Effector memory CD8-positive, alpha-beta T cell (primary cell): ENCODE results near the gene CDK6.

Source experiments
- ATAC-seq: fragments of 150-1000 bp; cut with Tn5 transposase; replicated peaks from 2 replicates; pipeline ENCODE4 v1.10.0; 2021; ENCODE audit warnings: mild to moderate bottlenecking, moderate library complexity
- DNase-seq, 3 experiments: peaks; one replicate each; pipeline ENCODE4 v3.0.0; 2021
- H3K27ac Mint-ChIP-seq, 2 donors: one replicate each; pipeline ENCODE4 v1.8.0; 2022; ENCODE audit warnings: mild to moderate bottlenecking in 2 of 2, mixed read lengths in 2 of 2, moderate library complexity in 2 of 2
- H3K27me3 Mint-ChIP-seq, 2 donors: one replicate each; pipeline ENCODE4 v1.8.0; 2022; ENCODE audit warnings: mixed read lengths in 2 of 2
- H3K36me3 Mint-ChIP-seq: one replicate; pipeline ENCODE4 v1.8.0; 2022; ENCODE audit warnings: mild to moderate bottlenecking, moderate library complexity, mixed read lengths; ENCODE audit not compliant: insufficient read depth
- H3K4me1 Mint-ChIP-seq, 2 donors: one replicate each; pipeline ENCODE4 v1.8.0; 2022; ENCODE audit warnings: low read depth in 2 of 2, mixed read lengths in 2 of 2
- H3K4me3 Mint-ChIP-seq, 2 donors: one replicate each; pipeline ENCODE4 v1.8.0; 2022; ENCODE audit warnings: mild to moderate bottlenecking in 2 of 2, mixed read lengths in 2 of 2, moderate library complexity in 2 of 2
- H3K9me3 Mint-ChIP-seq, 2 donors: one replicate each; pipeline ENCODE4 v1.8.0; 2022; ENCODE audit warnings: mixed read lengths in 2 of 2

CDK6 gene

GRCh38 chr7:92793656-92794205 is 42.6 kb downstream of the CDK6 start:
- Mint-ChIP-seq H3K4me1 (peaks cover 17 to 41% of the 10 kb centered on the region in 2 donors), H3K27ac (peak overlapping the region in 1 of 2 donors; percentile 82), H3K9me3 (no peaks in the 10 kb centered on the region), H3K27me3 (no peaks in the 10 kb centered on the region), H3K4me3 (no peak overlapping the region), H3K36me3 (no peaks in the 10 kb centered on the region)
- ATAC-seq (no peak), DNase-seq (no peak)

- peaks cover 17 to 46% of the 10 kb centered on the region in 2 donors for H3K4me1 Mint-ChIP-seq
These were observed 45.4 kb downstream of the CDK6 start for GRCh38 chr7:92790992-92791391.

GRCh38 chr7:92788559-92789183 is 47.7 kb downstream of the CDK6 start:
- Mint-ChIP-seq H3K36me3 (no peaks in the 10 kb centered on the region), H3K4me3 (no peak overlapping the region), H3K27me3 (no peaks in the 10 kb centered on the region), H3K27ac (no peak overlapping the region), H3K4me1 (peaks cover 26 to 53% of the 10 kb centered on the region in 2 donors), H3K9me3 (no peaks in the 10 kb centered on the region)
- DNase-seq (no peak), ATAC-seq (no peak)

More at GRCh38 chr7:92790992-92791391, 45.4 kb downstream of the CDK6 start:
- H3K4me3 Mint-ChIP-seq, result no peak overlapping the region
- ATAC-seq, result no peak
- no peaks in the 10 kb centered on the region for H3K27me3 Mint-ChIP-seq
- no peaks in the 10 kb centered on the region for H3K9me3 Mint-ChIP-seq
- DNase-seq, result no peak
- no peaks in the 10 kb centered on the region for H3K36me3 Mint-ChIP-seq
- H3K27ac Mint-ChIP-seq, result peak overlapping the region in 1 of 2 donors; percentile 67

GRCh38 chr7:92785923-92786322 is 50.5 kb downstream of the CDK6 start:
- Mint-ChIP-seq H3K4me1 (peaks cover 36 to 60% of the 10 kb centered on the region in 2 donors), H3K9me3 (no peaks in the 10 kb centered on the region)
- no peak for DNase-seq

GRCh38 chr7:92784935-92785334 is 51.4 kb downstream of the CDK6 start:
- Mint-ChIP-seq H3K4me1 (peaks cover 30 to 52% of the 10 kb centered on the region in 2 donors), H3K36me3 (no peaks in the 10 kb centered on the region), H3K27ac (no peak overlapping the region), H3K9me3 (no peaks in the 10 kb centered on the region), H3K27me3 (no peaks in the 10 kb centered on the region), H3K4me3 (no peak overlapping the region)
- DNase-seq (no peak), ATAC-seq (no peak)

More at GRCh38 chr7:92785923-92786322, 50.5 kb downstream of the CDK6 start:
- no peak overlapping the region for H3K4me3 Mint-ChIP-seq
- no peak overlapping the region for H3K27ac Mint-ChIP-seq
- no peak for ATAC-seq
- H3K27me3 Mint-ChIP-seq, result no peaks in the 10 kb centered on the region
- H3K36me3 Mint-ChIP-seq, result no peaks in the 10 kb centered on the region

GRCh38 chr7:92783260-92784201 is 52.8 kb downstream of the CDK6 start:
- ATAC-seq, result no peak
- H3K27me3 Mint-ChIP-seq, result no peaks in the 10 kb centered on the region
- no peaks in the 10 kb centered on the region for H3K36me3 Mint-ChIP-seq
- H3K4me3 Mint-ChIP-seq, result no peak overlapping the region
- no peak for DNase-seq
- peak overlapping the region in 1 of 2 donors; percentile 19 for H3K27ac Mint-ChIP-seq
- H3K9me3 Mint-ChIP-seq, result no peaks in the 10 kb centered on the region
- peaks cover 28 to 51% of the 10 kb centered on the region in 2 donors for H3K4me1 Mint-ChIP-seq

GRCh38 chr7:92782855-92783254 is 53.5 kb downstream of the CDK6 start:
- no peaks in the 10 kb centered on the region for H3K9me3 Mint-ChIP-seq
- H3K4me3 Mint-ChIP-seq, result no peak overlapping the region
- no peak for DNase-seq
- H3K27ac Mint-ChIP-seq, result peak overlapping the region in 1 of 2 donors; percentile 19
- ATAC-seq, result no peak
- H3K27me3 Mint-ChIP-seq, result no peaks in the 10 kb centered on the region
- peaks cover 28 to 48% of the 10 kb centered on the region in 2 donors for H3K4me1 Mint-ChIP-seq
- H3K36me3 Mint-ChIP-seq, result no peaks in the 10 kb centered on the region

GRCh38 chr7:92782236-92782635 is 54.1 kb downstream of the CDK6 start:
- H3K27ac Mint-ChIP-seq, result no peak overlapping the region
- DNase-seq, result no peak

GRCh38 chr7:92781117-92781720 is 55.2 kb downstream of the CDK6 start:
- H3K4me3 Mint-ChIP-seq, result no peak overlapping the region
- H3K27me3 Mint-ChIP-seq, result no peaks in the 10 kb centered on the region
- H3K9me3 Mint-ChIP-seq, result no peaks in the 10 kb centered on the region
- no peak overlapping the region for H3K27ac Mint-ChIP-seq
- ATAC-seq, result no peak
- no peaks in the 10 kb centered on the region for H3K36me3 Mint-ChIP-seq
- H3K4me1 Mint-ChIP-seq, result peaks cover 28 to 48% of the 10 kb centered on the region in 2 donors
- no peak for DNase-seq

More at GRCh38 chr7:92782236-92782635, 54.1 kb downstream of the CDK6 start:
- Mint-ChIP-seq H3K4me1 (peaks cover 28 to 48% of the 10 kb centered on the region in 2 donors), H3K9me3 (no peaks in the 10 kb centered on the region), H3K27me3 (no peaks in the 10 kb centered on the region), H3K4me3 (no peak overlapping the region), H3K36me3 (no peaks in the 10 kb centered on the region)
- ATAC-seq, result no peak

- no peak for DNase-seq
- H3K36me3 Mint-ChIP-seq, result no peaks in the 10 kb centered on the region
- H3K9me3 Mint-ChIP-seq, result no peaks in the 10 kb centered on the region
These were observed 57.4 kb downstream of the CDK6 start for GRCh38 chr7:92778972-92779371.

GRCh38 chr7:92777993-92778392 is 58.4 kb downstream of the CDK6 start:
- Mint-ChIP-seq H3K27me3 (no peaks in the 10 kb centered on the region), H3K36me3 (peaks cover 4% of the 10 kb centered on the region), H3K4me3 (no peak overlapping the region), H3K4me1 (peaks cover 17 to 27% of the 10 kb centered on the region in 2 donors), H3K9me3 (no peaks in the 10 kb centered on the region), H3K27ac (no peak overlapping the region)
- ATAC-seq, result no peak
- no peak for DNase-seq

More at GRCh38 chr7:92778972-92779371, 57.4 kb downstream of the CDK6 start:
- no peak for ATAC-seq
- peaks cover 20 to 36% of the 10 kb centered on the region in 2 donors for H3K4me1 Mint-ChIP-seq
- no peak overlapping the region for H3K4me3 Mint-ChIP-seq
- H3K27ac Mint-ChIP-seq, result no peak overlapping the region
- no peaks in the 10 kb centered on the region for H3K27me3 Mint-ChIP-seq

- no peak overlapping the region for H3K4me3 Mint-ChIP-seq
- no peaks in the 10 kb centered on the region for H3K27me3 Mint-ChIP-seq
- ATAC-seq (no peak), DNase-seq (no peak)
- peaks cover 5 to 10% of the 10 kb centered on the region in 2 donors for H3K4me1 Mint-ChIP-seq
- H3K27ac Mint-ChIP-seq, result no peak overlapping the region
- no peaks in the 10 kb centered on the region for H3K9me3 Mint-ChIP-seq
- H3K36me3 Mint-ChIP-seq, result peaks cover 11% of the 10 kb centered on the region
These were observed 62.6 kb downstream of the CDK6 start for GRCh38 chr7:92773808-92774207.

GRCh38 chr7:92769844-92770243 is 66.5 kb downstream of the CDK6 start:
- Mint-ChIP-seq H3K27me3 (no peaks in the 10 kb centered on the region), H3K4me3 (no peak overlapping the region), H3K27ac (peak overlapping the region in 1 of 2 donors; percentile 17), H3K4me1 (peaks cover 24 to 34% of the 10 kb centered on the region in 2 donors), H3K9me3 (no peaks in the 10 kb centered on the region), H3K36me3 (peaks cover 11% of the 10 kb centered on the region)
- ATAC-seq (no peak), DNase-seq (no peak)
